Upper lobe of right lung (tissue), 1 donor: ENCODE measurements around the gene MSMO1. TPM values are rescaled to one million over a fixed set of nuclear protein-coding genes. Genes with fewer than 3 reads are reported as not detected.
"Not testable (repeated sequence)": the region's sequence is repeated elsewhere in the genome, so short reads cannot be mapped to it uniquely, and the experiment has no call there.

Experiments used
- ATAC-seq: fragments of 200-7000 bp; cut with Tn5 transposase; one replicate; pipeline ENCODE4 v1.9.1; 2020; ENCODE audit warnings: mild to moderate bottlenecking, moderate library complexity
- DNase-seq: peaks from one replicate; pipeline ENCODE4 v3.0.0-alpha.2; 2020
- H3K27ac ChIP-seq: fragments of 200-600 bp; one replicate; pipeline ENCODE4 v1.8.0; 2022
- H3K27me3 ChIP-seq: fragments of 200-600 bp; one replicate; pipeline ENCODE4 v1.8.0; 2022; ENCODE audit warnings: mild to moderate bottlenecking
- H3K36me3 ChIP-seq: fragments of 200-600 bp; one replicate; pipeline ENCODE4 v1.8.0; 2022
- H3K4me1 ChIP-seq: fragments of 200-600 bp; one replicate; pipeline ENCODE4 v1.8.0; 2022
- H3K4me3 ChIP-seq: fragments of 200-600 bp; one replicate; pipeline ENCODE4 v1.8.0; 2022; ENCODE audit warnings: mild to moderate bottlenecking
- H3K9me3 ChIP-seq: fragments of 200-600 bp; one replicate; pipeline ENCODE4 v1.8.0; 2022
- intact Hi-C: fragments of 100-400 bp; cut with DNase I; formaldehyde crosslinking; loops from one replicate; pipeline ENCODE4 v1.11.0; 2022
- total RNA-seq: library from RNA; stranded (reverse); fragmentation: NEBNext Ultra II Directional; extraction: Animal tissue kit (Norgen Biotek cat#: 25700); gene quantifications from one replicate; pipeline ENCODE4 v1.2.1, GENCODE V29; 2021
- TF ChIP-seq, protein P1 (sequence below): fragments of 200-600 bp; IDR thresholded peaks from one replicate; pipeline ENCODE4 v1.8.0; 2022; ENCODE audit warnings: antibody characterized with exemption
- donor health status: DM: no; HTN: yes; CAD: no; lungs with severe emphysema.

Gene MSMO1
- total RNA-seq, 1 donor from 2014 or later = 213 TPM

DNA sequence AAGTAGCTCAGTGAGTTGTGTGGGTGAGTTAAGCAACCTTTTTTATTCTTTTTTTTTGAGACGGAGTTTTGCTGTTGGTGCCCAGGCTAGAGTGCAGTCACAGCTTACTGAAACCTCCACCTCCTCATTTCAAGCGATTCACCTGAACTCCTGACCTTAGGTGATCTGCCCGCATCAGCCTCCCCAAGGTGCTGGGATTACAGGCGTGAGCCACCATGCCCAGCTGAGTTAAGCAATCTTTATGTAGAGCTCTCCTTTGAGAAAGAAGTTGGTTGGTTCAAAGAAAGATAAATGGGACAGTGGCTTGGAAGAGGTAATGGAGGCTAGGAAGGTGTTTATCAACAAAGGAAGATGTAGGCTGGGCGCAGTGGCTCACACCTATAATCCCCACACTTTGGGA lies 3.2 kb downstream of the MSMO1 start:
- TF ChIP-seq, protein P1, sequence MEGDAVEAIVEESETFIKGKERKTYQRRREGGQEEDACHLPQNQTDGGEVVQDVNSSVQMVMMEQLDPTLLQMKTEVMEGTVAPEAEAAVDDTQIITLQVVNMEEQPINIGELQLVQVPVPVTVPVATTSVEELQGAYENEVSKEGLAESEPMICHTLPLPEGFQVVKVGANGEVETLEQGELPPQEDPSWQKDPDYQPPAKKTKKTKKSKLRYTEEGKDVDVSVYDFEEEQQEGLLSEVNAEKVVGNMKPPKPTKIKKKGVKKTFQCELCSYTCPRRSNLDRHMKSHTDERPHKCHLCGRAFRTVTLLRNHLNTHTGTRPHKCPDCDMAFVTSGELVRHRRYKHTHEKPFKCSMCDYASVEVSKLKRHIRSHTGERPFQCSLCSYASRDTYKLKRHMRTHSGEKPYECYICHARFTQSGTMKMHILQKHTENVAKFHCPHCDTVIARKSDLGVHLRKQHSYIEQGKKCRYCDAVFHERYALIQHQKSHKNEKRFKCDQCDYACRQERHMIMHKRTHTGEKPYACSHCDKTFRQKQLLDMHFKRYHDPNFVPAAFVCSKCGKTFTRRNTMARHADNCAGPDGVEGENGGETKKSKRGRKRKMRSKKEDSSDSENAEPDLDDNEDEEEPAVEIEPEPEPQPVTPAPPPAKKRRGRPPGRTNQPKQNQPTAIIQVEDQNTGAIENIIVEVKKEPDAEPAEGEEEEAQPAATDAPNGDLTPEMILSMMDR = no peak
- ATAC-seq = no peak
- no peaks in the 10 kb centered on the region for H3K27me3 ChIP-seq
- DNase-seq = no peak
- H3K4me3 ChIP-seq = peak overlapping the region; percentile 92
- H3K4me1 ChIP-seq = peaks cover 5% of the 10 kb centered on the region
- H3K9me3 ChIP-seq = no peaks in the 10 kb centered on the region
- intact Hi-C loops = no loop called here
- no peak overlapping the region for H3K27ac ChIP-seq
- peaks cover 14% of the 10 kb centered on the region for H3K36me3 ChIP-seq

DNA sequence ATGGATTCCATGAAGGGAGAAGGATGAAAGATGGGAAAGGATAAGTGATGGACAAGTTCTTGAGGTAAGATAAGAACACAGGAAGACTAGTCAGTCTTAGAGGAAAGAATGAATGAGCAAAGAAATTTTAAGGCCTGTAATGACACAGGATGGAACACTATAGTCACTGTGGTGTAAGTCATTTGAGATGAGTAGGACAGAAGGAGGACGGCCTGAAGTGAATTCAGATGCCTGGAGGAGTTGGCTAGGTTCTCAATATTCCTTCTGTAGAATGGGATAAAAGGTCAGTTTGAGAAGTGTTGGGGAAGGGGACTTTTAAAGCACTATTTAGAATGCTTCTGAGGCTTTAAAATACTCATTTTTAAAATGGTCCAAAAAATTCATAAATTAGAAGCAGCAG lies 3.9 kb downstream of the MSMO1 start:
- ATAC-seq = no peak

DNA sequence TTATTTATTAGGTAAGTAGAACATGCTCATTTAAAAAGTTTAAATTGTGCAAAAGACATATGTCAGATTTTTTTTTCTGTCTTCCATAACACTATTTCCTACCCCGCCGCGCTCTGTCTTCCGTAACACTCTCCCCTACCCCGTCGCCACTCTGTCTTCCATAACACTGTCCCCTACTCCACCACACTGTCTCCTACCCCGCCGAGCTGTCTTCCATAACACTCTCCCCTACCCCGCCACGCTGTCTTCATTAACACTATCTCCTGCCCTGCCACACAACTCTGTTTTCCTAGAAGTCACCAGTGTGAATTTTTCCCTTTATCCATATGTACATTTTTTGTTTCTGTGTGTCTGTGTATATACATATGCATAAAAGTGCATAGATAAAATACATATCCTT lies 4.4 kb downstream of the MSMO1 start:
- TF ChIP-seq, protein P1 = no peak
- ATAC-seq = no peak
- H3K4me1 ChIP-seq = peaks cover 5% of the 10 kb centered on the region
- H3K27me3 ChIP-seq = no peaks in the 10 kb centered on the region
- H3K27ac ChIP-seq = no peak overlapping the region
- peak overlapping the region; percentile 92 for H3K4me3 ChIP-seq
- intact Hi-C loops = no loop called here
- H3K36me3 ChIP-seq = peaks cover 14% of the 10 kb centered on the region
- no peak for DNase-seq
- no peaks in the 10 kb centered on the region for H3K9me3 ChIP-seq

More for the DNA sequence above, 3.9 kb downstream of the MSMO1 start:
- H3K9me3 ChIP-seq = no peaks in the 10 kb centered on the region
- H3K36me3 ChIP-seq = peaks cover 14% of the 10 kb centered on the region
- H3K27ac ChIP-seq = no peak overlapping the region
- TF ChIP-seq, protein P1 = no peak
- peak overlapping the region; percentile 92 for H3K4me3 ChIP-seq
- H3K4me1 ChIP-seq = peaks cover 5% of the 10 kb centered on the region
- no peaks in the 10 kb centered on the region for H3K27me3 ChIP-seq
- intact Hi-C loops = no loop called here
- no peak for DNase-seq

DNA sequence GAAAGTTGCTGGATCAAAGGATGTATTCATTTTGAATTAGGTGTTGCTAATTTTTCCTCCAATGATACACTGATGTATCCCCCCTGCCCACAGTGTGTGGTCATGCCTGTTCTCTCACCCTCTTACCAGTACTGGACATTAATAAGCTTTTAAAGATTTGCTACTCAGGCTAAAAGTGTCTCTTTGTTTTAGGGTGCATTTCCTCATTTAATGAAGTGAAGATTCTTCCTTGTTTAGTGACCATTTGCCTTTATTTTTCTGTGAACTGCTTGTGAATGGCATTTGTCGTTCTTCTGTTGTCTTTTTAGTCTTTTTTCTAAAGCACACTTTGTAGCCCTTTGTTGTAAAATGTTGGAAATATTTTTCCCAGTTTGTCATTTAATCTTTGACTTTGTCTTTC lies 5.0 kb downstream of the MSMO1 start:
- DNase-seq (no peak), ATAC-seq (no peak)
- Histone ChIP-seq H3K27ac (no peak overlapping the region), H3K27me3 (no peaks in the 10 kb centered on the region), H3K4me1 (peaks cover 5% of the 10 kb centered on the region), H3K9me3 (no peaks in the 10 kb centered on the region), H3K4me3 (peak overlapping the region; percentile 92), H3K36me3 (peaks cover 14% of the 10 kb centered on the region)
- TF ChIP-seq, protein P1 = no peak
- intact Hi-C loops = no loop called here

DNA sequence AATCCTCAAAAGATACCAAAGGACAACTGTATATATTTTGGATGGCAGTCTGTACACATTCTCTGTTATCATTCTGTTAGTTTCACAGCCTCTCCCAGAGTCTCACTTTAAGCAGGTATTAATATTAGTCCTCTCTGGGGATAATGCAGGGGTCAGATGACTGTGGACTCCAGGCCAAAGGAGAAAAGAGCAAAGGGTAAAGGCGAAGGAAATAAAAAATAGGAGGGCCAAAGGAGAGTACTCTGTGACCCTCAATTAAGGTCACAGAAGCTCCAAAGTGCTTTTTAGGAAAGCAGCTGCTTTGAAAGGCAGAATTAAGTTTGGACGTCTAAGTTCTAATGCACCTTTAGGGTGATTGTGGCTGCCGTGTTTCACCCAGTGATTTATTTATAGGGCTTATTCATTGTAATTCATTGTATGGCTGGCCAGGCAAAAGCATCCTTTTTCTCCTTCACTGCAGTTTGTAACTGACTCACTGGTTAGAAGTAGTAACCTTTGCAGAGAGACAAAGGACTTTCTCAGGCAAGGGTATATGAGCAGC lies 7.8 kb downstream of the MSMO1 start:
- Histone ChIP-seq H3K36me3 (peaks cover 40% of the 10 kb centered on the region), H3K27ac (no peak overlapping the region), H3K27me3 (no peaks in the 10 kb centered on the region), H3K4me1 (no peaks in the 10 kb centered on the region), H3K4me3 (no peak overlapping the region), H3K9me3 (no peaks in the 10 kb centered on the region)
- intact Hi-C loops = no loop called here
- ATAC-seq = no peak
- no peak for DNase-seq
- TF ChIP-seq, protein P1 = no peak

DNA sequence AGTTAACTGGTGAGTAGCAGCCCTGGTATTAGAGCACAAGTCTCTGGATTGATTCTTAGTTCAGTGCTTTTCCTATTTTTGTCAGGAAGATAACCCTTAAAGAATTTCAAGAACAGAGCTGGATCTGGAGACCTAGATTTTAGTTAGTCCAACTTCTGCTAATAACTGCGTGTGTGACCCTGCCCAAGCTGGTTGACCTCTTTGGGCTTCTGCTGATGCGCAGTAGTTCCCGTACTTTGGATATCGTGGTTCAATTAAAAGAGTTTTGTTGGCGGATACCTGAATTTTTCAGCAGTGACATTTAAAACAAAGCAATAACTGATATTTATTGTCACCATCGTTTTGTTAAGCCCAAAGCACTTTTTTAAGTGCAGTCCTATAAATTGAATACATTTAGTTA lies 9.3 kb downstream of the MSMO1 start:
- ATAC-seq = no peak
- Histone ChIP-seq H3K27me3 (no peaks in the 10 kb centered on the region), H3K4me1 (no peaks in the 10 kb centered on the region), H3K4me3 (no peak overlapping the region), H3K36me3 (peaks cover 48% of the 10 kb centered on the region), H3K9me3 (no peaks in the 10 kb centered on the region), H3K27ac (no peak overlapping the region)
- TF ChIP-seq, protein P1 = no peak
- DNase-seq = no peak
- intact Hi-C loops = no loop called here

DNA sequence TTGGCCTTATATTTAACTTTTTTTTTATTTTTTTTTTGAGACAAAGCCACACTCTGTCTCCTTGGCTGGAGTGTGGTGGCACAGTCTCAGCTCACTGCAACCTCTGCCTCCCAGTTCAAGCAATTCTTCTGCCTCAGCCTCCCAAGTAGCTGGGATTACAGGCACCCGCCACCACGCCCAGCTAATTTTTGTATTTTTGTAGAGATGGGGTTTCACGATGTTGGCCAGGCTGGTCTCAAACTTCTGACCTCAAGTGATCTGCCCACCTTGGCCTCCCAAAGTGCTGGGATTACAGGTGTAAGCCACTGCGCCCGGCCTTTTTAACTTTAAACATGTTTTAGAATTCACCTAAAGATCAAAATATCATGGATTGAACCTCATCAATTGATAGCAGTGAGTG lies 14.9 kb downstream of the MSMO1 start:
- H3K9me3 ChIP-seq, H3K27ac ChIP-seq, H3K4me3 ChIP-seq, H3K4me1 ChIP-seq, H3K27me3 ChIP-seq, ATAC-seq, DNase-seq: not testable (repeated sequence)
- intact Hi-C loops = loop anchor here (5.0 kb wide), 1 partner anchor 210 kb away; no protein-coding TSS in a partner anchor
- H3K36me3 ChIP-seq = peaks cover 51% of the 10 kb centered on the region
